ENCODE data around the gene ST6GAL1. TPM values are rescaled to one million over a fixed set of nuclear protein-coding genes. Genes with fewer than 3 reads are reported as not detected.

ST6GAL1 gene
- total and polyA plus RNA-seq, 4 donors, result 15.1 to 113 (median 60.4) TPM

DNA sequence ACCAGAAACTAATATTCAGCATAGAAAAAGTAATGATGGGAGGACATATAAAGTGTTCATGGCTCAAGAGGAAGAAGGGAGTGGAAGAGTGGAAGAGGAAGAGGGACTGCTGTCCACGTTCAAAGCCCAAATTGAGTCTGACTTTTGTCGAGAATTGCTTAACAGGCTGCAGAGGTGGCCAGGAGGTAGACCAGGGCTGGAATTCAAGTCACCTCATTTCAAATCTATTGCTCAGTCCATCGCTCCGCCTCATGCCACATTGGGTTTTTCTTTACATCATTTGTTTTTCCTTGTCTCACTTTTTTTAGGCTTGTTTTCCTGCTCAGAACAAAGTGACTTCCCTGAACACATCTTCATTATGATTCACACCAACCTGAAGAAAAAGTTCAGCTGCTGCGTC, 112.0 kb downstream of the ST6GAL1 start:
- Histone ChIP-seq H3K36me3 (ENCODE audit: control insufficient read depth in 4 of 4, insufficient read depth in 4 of 4, low read length in 4 of 4) (peaks cover 0 to 6% (median 0%) of the 10 kb centered on the region in 4 donors), H3K27ac (ENCODE audit: low read depth in 1 of 2, low read length in 1 of 2) (peak overlapping the region in 1 of 2 donors; percentile 28), H3K27me3 (ENCODE audit: control insufficient read depth in 3 of 3, insufficient read depth in 3 of 3, low read length in 2 of 3) (no peaks in the 10 kb centered on the region), H3K9ac (ENCODE audit: insufficient read depth in 1 of 2, low read length in 2 of 2) (no peak overlapping the region), H3K4me1 (ENCODE audit: control insufficient read depth in 5 of 5, insufficient read depth in 5 of 5, low read length in 5 of 5) (peaks cover 0 to 16% (median 0%) of the 10 kb centered on the region in 5 donors), H3K4me3 (no peak overlapping the region), H3K9me3 (ENCODE audit: control insufficient read depth in 4 of 4, insufficient read depth in 3 of 4, low read length in 3 of 4) (peaks cover 0 to 2% (median 0%) of the 10 kb centered on the region in 4 donors)
- no peak for ATAC-seq (ENCODE audit: insufficient read depth, low FRiP score)
- TF ChIP-seq, protein P1, sequence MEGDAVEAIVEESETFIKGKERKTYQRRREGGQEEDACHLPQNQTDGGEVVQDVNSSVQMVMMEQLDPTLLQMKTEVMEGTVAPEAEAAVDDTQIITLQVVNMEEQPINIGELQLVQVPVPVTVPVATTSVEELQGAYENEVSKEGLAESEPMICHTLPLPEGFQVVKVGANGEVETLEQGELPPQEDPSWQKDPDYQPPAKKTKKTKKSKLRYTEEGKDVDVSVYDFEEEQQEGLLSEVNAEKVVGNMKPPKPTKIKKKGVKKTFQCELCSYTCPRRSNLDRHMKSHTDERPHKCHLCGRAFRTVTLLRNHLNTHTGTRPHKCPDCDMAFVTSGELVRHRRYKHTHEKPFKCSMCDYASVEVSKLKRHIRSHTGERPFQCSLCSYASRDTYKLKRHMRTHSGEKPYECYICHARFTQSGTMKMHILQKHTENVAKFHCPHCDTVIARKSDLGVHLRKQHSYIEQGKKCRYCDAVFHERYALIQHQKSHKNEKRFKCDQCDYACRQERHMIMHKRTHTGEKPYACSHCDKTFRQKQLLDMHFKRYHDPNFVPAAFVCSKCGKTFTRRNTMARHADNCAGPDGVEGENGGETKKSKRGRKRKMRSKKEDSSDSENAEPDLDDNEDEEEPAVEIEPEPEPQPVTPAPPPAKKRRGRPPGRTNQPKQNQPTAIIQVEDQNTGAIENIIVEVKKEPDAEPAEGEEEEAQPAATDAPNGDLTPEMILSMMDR (IDR thresholded peaks at IDR 0.05; ENCODE audit: control extremely low read depth, extremely low read depth), result no peak
- no peak for DNase-seq
- 71 to 88% methylated on average over 5 of the region's 5 CpGs for WGBS, 2 donors

DNA sequence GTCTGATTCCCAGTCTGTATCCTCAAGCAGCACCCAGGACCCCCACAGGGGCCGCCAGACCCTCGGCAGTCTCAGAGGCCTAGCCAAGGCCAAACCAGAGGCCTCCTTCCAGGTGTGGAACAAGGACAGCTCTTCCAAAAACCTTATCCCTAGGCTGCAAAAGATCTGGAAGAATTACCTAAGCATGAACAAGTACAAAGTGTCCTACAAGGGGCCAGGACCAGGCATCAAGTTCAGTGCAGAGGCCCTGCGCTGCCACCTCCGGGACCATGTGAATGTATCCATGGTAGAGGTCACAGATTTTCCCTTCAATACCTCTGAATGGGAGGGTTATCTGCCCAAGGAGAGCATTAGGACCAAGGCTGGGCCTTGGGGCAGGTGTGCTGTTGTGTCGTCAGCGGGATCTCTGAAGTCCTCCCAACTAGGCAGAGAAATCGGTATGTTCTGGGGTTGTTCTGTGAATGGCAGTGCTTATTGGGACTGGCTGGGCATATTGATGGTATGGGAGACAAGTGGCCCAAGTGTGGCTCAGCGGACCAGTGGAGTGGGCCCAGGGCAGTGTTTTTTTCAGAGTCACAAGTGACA, 112.6 kb downstream of the ST6GAL1 start:
- 98 to 99% methylated on average over 8 of the region's 8 CpGs for WGBS, 2 donors
- no peak for DNase-seq
- no peak overlapping the region for H3K27ac ChIP-seq (ENCODE audit: low read depth in 1 of 2, low read length in 1 of 2)

DNA sequence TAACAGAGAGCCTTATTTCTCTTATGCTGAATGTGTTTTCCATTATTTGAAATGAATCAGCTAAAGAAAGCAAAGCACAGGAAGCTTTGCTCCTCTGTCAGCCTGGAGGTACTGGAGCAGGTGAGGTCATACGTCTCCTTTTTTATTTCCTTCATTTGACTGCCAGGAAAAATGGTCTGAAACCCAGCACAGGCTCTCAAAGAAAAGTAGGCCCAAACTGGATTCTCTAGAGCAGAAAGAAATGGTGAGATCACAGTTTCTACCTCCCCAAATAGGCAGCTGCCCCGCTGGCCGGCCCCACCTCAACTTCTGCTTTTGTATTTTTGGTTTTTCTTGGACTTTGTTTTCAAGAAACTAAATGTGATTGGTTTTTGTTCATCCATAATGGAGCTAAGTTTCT, 113.9 kb downstream of the ST6GAL1 start:
- Histone ChIP-seq H3K27me3 (ENCODE audit: control insufficient read depth in 3 of 3, insufficient read depth in 3 of 3, low read length in 2 of 3) (no peaks in the 10 kb centered on the region), H3K27ac (ENCODE audit: low read depth in 1 of 2, low read length in 1 of 2) (peak overlapping the region in 1 of 2 donors; percentile 38), H3K4me1 (ENCODE audit: control insufficient read depth in 5 of 5, insufficient read depth in 5 of 5, low read length in 5 of 5) (peaks cover 0 to 16% (median 0%) of the 10 kb centered on the region in 5 donors), H3K9me3 (ENCODE audit: control insufficient read depth in 4 of 4, insufficient read depth in 3 of 4, low read length in 3 of 4) (peaks cover 0 to 2% (median 0%) of the 10 kb centered on the region in 4 donors), H3K9ac (ENCODE audit: insufficient read depth in 1 of 2, low read length in 2 of 2) (no peak overlapping the region), H3K4me3 (no peak overlapping the region), H3K36me3 (ENCODE audit: control insufficient read depth in 4 of 4, insufficient read depth in 4 of 4, low read length in 4 of 4) (peaks cover 0 to 7% (median 0%) of the 10 kb centered on the region in 4 donors)
- no peak for DNase-seq
- TF ChIP-seq, protein P1 (IDR thresholded peaks at IDR 0.05; ENCODE audit: control extremely low read depth, extremely low read depth), result no peak
- ATAC-seq (ENCODE audit: insufficient read depth, low FRiP score), result no peak
- 36 to 64% methylated on average over 3 of the region's 3 CpGs for WGBS, 2 donors

More for the DNA sequence above, 112.6 kb downstream of the ST6GAL1 start:
- Histone ChIP-seq H3K36me3 (ENCODE audit: control insufficient read depth in 4 of 4, insufficient read depth in 4 of 4, low read length in 4 of 4) (peaks cover 0 to 6% (median 0%) of the 10 kb centered on the region in 4 donors), H3K27me3 (ENCODE audit: control insufficient read depth in 3 of 3, insufficient read depth in 3 of 3, low read length in 2 of 3) (no peaks in the 10 kb centered on the region), H3K4me1 (ENCODE audit: control insufficient read depth in 5 of 5, insufficient read depth in 5 of 5, low read length in 5 of 5) (peaks cover 0 to 16% (median 0%) of the 10 kb centered on the region in 5 donors), H3K4me3 (no peak overlapping the region), H3K9ac (ENCODE audit: insufficient read depth in 1 of 2, low read length in 2 of 2) (no peak overlapping the region), H3K9me3 (ENCODE audit: control insufficient read depth in 4 of 4, insufficient read depth in 3 of 4, low read length in 3 of 4) (peaks cover 0 to 2% (median 0%) of the 10 kb centered on the region in 4 donors)
- TF ChIP-seq, protein P1 (IDR thresholded peaks at IDR 0.05; ENCODE audit: control extremely low read depth, extremely low read depth), result no peak
- no peak for ATAC-seq (ENCODE audit: insufficient read depth, low FRiP score)

Measured in lung (tissue), 12 donors.